GM18858 (cell line): Measurements from ENCODE around the gene FIBIN.
"Not testable (repeated sequence)": the region's sequence is repeated elsewhere in the genome, so short reads cannot be mapped to it uniquely, and the experiment has no call there.

Source experiments
- ATAC-seq: cut with Tn5 transposase; IDR thresholded peaks from one replicate; pipeline ENCODE4 v1.9.1; 2021; ENCODE audit not compliant: unreplicated experiment

The FIBIN gene

DNA sequence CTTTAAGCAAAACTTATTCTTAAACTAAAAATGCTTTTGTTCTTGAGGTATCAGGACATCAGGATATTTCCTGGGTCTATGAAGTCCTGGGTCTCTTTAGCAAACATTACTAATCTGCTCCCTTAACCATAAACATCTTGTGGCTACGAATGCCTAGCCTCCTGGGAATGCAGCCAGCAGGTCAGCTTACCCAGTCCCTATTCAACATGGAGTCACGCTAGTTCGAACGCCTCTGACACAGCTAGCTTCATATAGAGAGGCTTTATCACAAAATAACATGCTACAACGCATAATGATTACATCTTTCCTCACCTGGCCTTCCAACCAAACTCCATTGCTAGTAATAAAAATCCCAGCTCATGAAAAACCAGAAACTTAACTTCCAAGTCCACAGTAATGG lies 17.5 kb upstream of the FIBIN start:
- no peak for ATAC-seq

DNA sequence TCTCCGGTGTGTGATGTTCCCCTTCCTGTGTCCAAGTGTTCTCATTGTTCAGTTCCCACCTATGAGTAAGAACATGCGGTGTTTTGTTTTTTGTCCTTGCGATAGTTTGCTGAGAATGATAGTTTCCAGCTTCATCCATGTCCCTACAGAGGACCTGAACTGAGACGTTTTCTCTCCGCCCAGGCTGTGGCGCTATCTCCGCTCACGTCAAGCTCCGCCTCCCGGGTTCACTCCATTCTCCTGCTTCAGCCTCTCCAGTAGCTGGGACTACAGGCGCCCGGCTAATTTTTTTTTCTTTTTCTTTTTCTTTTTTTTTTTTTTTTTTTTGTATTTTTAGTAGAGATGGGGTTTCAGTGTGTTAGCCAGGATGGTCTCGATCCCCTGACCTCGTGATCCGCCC lies 16.7 kb upstream of the FIBIN start:
- ATAC-seq, result not testable (repeated sequence)

DNA sequence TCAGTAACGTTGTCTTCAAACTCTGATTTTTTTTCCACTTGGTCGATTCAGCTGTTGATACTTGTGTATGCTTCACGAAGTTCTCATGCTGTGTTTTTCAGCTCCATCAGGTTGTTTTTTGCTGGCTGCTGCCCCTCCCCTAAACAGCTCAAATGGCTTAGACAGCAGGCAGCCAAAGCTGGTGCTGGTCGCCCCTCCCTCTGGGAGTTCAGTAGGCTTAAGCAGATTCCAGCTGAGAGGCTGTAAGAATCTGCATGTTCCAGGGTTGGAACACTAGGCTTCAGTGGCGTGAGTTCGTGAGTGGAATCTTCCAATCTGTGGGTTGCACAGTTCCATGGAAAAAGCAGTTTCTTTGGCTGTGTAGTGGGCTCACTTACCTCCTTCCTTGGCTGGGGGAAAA lies 10.3 kb upstream of the FIBIN start:
- ATAC-seq, result no peak

DNA sequence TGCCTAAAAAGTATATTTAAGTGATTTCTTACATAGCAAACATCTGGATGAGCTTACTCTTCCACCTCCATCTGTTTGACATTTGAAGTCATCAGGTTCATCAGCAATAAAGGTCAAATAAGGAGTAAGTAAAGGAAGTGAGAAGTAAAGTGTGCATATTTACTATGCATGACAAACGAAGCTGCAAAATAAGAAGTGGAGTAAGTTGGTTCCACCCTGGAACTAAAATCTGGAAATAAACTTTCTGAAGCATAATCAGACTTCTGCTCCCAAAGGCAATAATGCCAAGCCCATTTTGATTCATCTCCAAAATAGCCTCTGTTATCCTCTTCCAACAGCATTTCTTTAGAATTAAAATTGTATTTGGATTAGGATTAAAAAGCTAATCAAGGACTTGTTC lies 8.4 kb upstream of the FIBIN start:
- no peak for ATAC-seq

DNA sequence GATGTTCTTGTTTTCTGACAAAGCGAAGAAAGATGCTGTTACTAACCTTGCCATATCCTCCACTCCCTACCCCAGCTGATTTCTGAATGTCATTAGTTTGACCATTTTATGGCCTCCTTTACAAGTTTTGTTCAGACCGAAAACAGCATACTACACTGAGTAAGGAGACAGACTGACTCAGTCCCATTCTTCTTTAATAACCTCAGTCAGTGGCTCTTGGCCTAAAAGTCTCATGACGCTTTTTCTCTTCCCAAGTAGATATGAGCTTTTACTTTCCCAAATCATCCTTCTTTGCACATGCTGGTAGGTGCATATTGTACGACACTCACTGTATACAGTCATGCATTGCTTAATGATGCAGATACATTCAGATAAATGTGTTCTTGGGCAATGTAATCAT lies 8.0 kb upstream of the FIBIN start:
- no peak for ATAC-seq

DNA sequence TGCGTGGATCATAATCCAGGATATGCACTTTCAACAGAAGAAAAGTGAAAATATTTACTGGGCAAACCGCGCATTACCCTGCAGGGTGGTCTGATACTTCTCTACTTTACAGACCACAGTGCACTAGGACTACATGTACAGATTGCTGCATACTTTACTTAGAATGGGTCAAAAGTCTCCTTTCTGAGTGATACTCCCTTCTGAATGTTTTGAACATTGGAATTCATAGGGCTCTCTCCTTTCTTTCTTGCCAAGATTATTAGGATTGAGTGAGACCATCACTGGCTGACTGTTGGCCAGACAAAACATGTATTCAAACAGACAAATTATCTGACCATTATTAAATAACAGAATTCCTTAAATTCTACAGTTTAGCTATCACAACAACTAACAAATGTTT lies 6.6 kb upstream of the FIBIN start:
- no peak for ATAC-seq

DNA sequence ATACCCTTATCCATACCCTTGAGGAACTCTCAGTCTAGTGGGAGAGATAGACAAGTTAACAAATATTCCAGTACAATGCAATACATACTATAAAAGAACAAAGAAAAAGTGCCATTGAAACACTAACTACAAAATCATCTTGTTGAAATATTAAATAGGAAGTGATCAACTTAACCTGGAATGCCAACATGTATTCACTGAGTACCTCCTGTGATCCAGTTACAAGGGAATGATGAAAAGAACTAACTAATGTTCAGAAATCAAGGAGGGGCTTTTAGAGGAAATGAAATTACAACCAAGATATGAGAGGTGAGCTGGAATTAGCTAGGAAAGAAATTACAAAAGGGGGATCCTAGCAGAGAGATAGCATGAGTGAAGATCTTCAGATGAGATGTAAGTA lies 6.2 kb upstream of the FIBIN start:
- ATAC-seq, result no peak

DNA sequence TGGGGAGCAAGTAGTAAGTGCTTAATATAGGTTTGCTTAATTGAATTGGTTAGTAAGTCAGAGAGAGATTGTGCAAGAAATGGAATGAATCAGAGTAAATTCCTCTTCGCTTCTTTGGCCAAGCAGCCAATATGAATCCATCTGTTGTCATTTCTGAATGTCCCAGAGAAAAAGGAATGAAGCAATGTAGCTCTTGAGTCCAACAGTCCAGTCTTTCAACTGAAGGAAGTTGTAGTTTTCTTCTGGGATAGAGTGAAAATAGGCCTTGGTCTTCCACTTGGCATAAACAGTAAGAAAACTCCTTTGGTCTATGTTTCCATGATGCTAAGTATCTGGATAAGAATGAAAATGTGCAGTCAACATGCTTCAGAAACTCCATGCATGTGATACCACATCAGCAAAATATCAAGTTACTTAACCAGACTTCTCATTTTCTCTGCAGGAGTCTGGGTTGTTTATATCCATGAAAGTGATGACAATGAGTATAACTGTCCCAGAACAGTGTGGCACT lies 1.8 kb upstream of the FIBIN start:
- ATAC-seq, result no peak

DNA sequence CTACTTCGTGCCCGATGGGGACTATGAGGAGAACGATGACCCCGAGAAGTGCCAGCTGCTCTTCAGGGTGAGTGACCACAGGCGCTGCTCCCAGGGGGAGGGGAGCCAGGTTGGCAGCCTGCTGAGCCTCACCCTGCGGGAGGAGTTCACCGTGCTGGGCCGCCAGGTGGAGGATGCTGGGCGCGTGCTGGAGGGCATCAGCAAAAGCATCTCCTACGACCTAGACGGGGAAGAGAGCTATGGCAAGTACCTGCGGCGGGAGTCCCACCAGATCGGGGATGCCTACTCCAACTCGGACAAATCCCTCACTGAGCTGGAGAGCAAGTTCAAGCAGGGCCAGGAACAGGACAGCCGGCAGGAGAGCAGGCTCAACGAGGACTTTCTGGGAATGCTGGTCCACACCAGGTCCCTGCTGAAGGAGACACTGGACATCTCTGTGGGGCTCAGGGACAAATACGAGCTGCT lies 751 bp downstream of the FIBIN start:
- ATAC-seq, result no peak

DNA sequence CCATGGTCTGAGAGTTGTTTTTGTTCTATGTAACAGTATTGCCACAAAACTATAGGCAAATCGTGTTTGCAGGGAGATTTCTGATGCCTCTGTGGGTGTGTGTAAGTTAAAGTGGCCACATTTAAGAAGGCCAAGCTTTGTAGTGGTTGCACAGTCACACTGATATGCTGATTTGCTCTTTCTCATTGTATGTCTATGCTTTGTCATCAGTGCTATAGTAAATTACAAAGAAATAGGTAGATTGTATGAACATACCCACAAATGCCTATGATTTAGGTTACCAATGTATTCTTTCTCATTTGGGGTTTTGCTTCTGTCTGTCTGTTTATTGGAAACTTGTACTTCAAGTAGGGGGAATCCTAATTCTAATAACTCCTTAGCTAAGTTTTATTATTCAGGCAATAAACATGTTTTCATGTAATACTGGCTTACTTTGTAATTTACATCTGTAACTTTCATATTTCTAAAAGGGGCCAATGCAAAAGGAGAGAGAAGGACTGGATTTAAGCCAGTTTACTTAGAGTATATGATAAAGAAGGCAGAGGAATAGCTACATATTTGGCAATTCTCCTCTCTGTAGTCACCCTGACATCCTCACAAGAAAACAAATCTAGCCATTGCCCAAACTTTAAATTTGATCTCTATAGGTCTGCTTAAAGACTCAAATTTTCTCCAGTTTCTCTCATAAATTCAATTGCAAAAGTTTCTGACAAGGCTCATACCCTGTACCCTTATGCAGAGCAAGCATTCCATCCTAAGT lies 2.0 kb downstream of the FIBIN start:
- ATAC-seq, result no peak

DNA sequence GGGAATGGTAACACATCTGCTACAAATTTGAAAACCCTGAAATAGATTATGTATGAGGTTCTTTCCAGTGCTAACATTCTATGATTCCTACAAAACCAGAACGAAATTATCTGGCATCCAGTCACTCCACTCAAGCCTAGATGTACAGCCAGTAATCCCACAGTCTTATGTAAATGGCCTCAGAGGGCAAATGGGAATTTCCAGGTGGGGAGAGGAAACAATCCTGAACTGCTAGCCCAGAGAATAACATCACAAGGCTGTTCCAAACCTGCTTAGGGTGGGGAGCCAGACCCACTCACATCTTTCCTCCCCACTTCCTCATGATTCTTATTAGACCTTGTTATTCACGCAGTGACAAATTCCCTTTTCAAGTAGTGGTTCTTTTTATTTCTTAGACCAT lies 3.5 kb downstream of the FIBIN start:
- ATAC-seq, result no peak

DNA sequence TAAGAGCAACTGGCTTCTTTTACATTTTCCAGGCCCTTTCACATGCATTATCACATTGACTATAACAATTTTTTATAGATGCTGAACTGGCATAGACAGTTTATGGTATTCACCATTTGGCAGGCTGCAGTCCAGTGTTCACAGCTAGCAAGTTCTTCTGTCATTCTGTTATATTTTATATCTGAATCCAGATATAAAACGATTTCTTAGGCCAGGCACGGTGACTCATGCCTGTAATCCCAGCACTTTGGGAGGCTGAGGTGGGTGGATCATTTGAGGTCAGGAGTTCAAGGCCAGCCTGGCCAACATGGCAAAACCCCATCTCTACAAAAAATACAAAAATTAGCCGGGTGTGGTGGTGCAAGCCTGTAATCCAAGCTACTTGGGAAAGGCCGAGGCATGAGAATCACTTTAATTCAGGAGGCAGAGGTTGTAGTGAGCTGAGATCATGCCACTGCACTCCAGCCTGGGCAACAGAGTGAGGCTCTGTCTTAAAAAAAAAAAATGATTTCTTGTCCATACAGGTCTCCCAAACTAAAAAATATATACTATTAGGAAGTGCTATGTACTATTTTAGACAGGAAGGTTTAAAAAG lies 7.3 kb downstream of the FIBIN start:
- ATAC-seq, result not testable (repeated sequence)

DNA sequence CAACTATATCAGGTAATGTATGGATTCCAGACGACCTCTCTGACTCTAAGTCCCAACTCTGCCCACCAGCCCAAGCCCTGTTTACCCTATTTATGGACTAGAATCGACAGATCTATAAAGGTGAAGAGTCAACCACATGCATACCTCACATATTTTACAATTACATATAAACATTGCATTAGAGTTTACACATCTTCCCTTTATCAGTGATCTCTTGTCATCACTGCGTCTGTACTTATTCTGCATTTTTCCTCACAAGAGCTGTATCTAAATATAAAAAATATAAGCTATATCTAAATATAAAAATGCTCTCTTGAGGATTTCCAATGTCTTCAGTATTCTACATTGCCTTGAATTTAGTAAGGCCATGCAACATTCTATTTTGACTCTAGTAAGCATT lies 8.5 kb downstream of the FIBIN start:
- ATAC-seq, result no peak

DNA sequence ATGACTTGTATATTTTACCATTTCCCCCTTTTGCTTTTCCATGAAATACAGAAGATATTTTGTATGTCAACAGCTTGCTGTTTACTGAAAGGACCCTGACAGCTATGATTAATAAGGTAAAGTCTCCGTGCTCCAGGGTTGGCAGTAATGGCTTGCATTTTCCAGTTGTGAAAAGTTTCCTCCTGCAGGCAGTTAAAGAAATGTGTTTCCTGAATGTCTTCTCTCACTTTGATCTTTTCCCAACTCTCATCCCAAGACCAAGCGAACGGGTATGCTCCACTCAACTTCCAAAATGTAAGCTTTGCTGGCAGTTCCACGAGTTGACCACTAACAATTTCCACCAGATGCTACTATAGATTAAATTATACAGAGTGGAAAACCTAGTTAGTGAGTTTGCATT lies 8.9 kb downstream of the FIBIN start:
- no peak for ATAC-seq

DNA sequence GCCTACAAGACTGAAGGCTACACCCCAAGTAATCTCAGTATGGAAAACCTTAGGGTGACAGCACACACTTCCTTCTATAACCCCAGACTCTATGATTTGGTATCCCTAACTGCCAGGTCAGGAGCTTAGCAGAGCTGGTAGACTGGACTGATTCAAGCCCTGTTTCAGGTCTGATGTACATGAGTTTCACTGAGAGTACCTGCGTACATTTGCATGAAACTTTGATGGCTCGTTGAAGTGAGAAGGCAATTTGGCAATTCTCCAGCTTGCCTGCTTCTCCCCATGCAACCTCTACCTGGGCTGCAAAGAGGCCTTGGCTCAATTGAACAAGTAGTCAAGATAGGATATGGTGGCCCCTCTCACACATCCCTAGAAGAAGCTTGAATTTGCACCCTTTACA lies 10.2 kb downstream of the FIBIN start:
- ATAC-seq, result no peak

DNA sequence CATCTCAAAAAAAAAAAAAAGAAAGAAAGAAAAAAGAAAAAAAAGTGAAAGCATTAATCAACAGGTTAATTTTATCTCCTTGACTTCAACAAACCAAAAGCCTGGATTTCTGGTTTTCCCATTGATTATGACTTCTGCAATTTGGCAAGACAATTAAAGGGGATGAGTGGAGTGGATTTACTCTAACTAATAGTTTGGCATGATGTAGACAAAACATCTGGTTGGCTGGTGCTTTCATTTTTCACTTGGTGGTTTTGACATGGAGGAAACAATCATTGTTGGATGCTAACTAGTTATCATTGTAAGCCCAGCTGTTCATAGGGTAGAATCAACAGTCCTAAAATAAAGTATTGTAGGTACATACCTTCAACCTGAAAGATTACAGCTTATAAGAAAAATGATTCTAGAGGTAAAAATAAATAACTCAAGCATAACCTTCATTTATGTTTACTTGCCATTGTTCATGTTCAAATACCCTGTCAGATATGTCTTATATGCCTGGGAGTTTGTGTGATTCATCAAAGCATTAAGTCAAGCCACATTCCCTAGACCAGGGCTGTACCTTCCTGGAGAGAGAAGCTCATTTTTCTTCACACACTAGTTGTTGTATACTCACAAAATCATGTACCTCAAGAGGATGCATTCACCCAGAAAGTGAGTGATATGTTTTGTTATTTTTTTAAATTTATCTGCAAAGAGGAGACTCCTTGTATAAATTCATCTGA lies 15.1 kb downstream of the FIBIN start:
- no peak for ATAC-seq

DNA sequence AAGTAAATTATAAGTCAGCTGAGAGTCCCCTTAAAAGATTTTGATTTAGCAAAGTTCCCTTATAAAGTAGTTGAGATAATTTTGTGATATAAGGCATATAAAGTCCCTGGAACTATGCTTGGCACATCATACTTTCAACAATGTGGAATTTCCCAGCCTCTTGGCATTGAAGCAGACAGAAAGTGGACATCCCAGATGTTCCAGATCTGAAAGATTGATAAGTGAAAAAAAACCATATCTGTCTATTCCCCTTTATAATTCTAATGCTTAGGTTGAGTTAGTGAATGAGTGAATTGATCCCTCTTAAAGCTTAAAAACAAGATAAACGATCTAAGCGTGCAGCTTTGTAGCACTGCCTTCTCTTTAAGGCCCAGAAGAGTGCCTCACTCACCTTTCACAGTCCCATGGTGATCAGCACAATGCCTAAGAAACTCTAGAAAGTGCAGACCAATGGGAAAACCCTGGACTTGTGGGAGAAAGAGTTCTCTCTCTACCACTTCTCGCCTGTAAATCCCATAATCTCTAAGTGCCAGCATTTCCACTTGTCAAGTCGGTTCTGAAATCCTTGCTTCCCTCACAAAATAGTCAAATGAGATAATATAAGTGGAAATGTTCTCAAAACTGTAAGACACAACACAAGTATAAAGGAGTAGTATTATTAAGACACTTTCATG lies 17.8 kb downstream of the FIBIN start:
- no peak for ATAC-seq

DNA sequence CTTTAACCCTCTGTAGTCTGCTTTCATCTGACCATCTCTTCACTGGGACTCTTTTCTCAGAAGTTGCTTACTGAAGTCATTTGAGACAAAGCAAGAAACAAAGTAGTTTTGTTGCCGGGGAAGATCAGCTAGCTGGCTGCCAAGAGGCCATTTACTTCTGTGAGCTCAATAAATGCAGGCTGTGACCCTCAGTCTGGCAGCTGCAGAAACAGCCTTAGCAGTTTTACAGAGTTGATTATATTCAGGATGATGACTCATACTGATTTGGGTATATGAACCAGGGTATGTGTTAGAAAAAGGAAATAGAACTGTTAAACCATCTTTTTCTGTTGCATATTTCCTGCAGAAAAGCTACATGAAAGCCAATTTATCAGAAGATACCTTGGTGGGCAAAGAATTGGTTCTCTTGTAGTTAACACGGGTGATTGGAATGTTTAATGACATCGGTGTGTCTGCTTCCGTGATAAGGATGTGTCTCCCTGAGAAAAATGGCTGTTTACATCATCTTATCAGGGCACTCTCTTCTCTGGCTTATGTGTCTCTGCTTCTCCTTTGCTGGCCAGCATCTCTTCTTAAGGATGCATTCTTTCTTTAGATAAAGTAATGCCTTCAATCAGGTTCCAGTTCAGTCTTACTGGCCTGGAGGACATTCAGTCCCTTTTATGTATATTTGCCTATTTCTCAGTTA lies 18.5 kb downstream of the FIBIN start:
- no peak for ATAC-seq

DNA sequence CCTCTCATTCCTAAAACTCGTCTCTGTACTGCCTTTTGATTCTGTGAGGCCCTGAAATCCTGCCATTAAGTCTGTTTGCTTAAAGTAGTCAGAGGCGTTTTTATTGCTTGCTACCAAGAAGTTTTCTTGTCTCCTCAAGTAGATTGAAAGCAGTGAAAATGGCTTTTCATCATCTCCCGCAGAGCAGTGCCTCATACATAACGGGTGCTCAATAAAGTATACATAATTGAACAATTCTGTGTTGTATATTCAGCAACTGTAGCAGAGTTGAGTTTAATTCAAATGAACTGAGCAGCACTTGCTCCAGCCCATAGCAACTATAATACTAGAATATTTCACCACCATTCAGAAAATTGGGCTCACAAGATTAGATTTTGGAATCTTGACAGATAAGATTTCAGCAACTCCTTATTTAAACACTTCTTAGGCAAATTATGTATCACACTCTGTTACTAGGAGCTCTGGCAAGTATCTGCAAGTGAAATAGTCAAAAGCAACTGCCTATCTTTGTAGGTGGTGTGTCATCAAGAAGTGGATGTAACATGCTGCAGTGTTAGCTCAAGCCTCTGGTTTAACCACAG lies 20.0 kb downstream of the FIBIN start:
- no peak for ATAC-seq

DNA sequence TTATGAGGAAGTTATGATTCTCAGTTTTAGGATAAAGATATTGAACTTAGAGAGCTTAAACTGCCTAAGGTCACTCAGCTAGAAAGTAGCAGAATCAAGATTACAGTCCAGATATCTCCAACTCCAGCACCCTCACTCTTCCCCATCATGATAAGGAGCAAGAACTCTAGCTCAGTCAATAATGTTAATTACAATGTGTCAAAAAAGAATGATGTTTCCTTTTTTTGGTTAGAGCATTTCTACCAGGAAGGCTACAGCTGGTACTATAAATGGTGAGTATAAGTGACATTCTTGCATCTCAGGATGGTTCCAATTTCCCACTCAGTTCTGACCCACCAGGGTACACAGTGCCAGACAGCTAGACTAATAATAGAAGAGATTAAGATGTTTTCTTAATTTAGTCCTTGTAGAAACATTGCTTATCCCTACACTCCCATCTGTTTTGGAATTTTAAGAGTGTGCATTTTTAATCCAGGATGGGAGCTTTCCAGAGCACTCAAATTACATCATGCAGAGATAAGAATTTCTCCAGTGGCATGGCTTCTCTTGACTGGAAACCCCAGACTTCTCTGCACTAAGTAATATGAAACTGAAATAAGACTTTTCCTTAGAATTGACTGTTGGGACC lies 25.1 kb downstream of the FIBIN start:
- ATAC-seq, result no peak
